ENCODE measurements around the gene PRKCA. TPM values are rescaled to one million over a fixed set of nuclear protein-coding genes. Genes with fewer than 3 reads are reported as not detected.

PRKCA gene
- total and polyA plus RNA-seq, 2 donors (not counting 3 experiments of a cell fraction or from before 2014, with no cell fraction given) = 7.5 to 34.2 TPM

- dilution Hi-C loops (cut with MboI; ENCODE audit: extremely low pct_ligation_motif_present, low sequenced_read_pairs) (no loop called here), intact Hi-C loops (cut with micrococcal nuclease) (no loop called here)
- Histone ChIP-seq H3K9me3 (replicated peaks; ENCODE audit: control insufficient read depth, insufficient read depth, low read length) (no peaks in the 10 kb centered on the region), H3K9me1 (replicated peaks; ENCODE audit: control insufficient read depth, extremely low read depth, insufficient read depth, low read length) (no peaks in the 10 kb centered on the region), H2AFZ (ENCODE audit: low read depth, low read length) (no peak overlapping the region), H3K4me1 (ENCODE audit: control insufficient read depth, extremely low read depth, insufficient read depth, low read length) (no peaks in the 10 kb centered on the region), H3K9ac (replicated peaks; ENCODE audit: extremely low read depth, insufficient read depth, low read length) (no peak overlapping the region), H3K27ac (ENCODE audit: insufficient read depth, low read depth, low read length) (no peak overlapping the region), H3K79me2 (ENCODE audit: control insufficient read depth, insufficient read depth, low read length) (peaks cover 6% of the 10 kb centered on the region), H3K36me3 (ENCODE audit: control insufficient read depth in 2 of 2, extremely low read depth in 1 of 2, insufficient read depth in 2 of 2, low read length in 2 of 2) (no peaks in the 10 kb centered on the region), H3K4me2 (ENCODE audit: insufficient read depth, low read length) (no peak overlapping the region), H3K4me3 (replicated peaks in 1 of 3; ENCODE audit: insufficient read depth in 1 of 3, low read depth in 1 of 3, low read length in 3 of 3) (no peak overlapping the region), H4K20me1 (replicated peaks; ENCODE audit: control insufficient read depth, extremely low read depth, insufficient read depth, low read length) (no peaks in the 10 kb centered on the region), H3K27me3 (ENCODE audit: control insufficient read depth in 2 of 2, insufficient read depth in 2 of 2, low read length in 2 of 2) (no peaks in the 10 kb centered on the region)
- BruUV-seq (replicated peaks) = no TSS peak
- FAIRE-seq = no peak
- TF ChIP-seq POLR2A (IDR thresholded peaks at IDR 0.05; ENCODE audit: low read depth, low read length) (no peak), EZH2 (IDR thresholded peaks at IDR 0.05; ENCODE audit: borderline replicate concordance, low read depth, low read length, severe bottlenecking) (no peak), POLR2AphosphoS5 (IDR thresholded peaks at IDR 0.05; ENCODE audit: insufficient read depth, low read depth, low read length) (no peak), CTCF (IDR thresholded peaks at IDR 0.05; ENCODE audit: extremely low read depth in 1 of 2, insufficient read depth in 1 of 2, low read depth in 1 of 2, low read length in 2 of 2) (no peak), GATA2 (IDR thresholded peaks at IDR 0.05; ENCODE audit: insufficient read depth, insufficient read length, low read depth, low read length) (no peak), JUN (IDR thresholded peaks at IDR 0.05; ENCODE audit: borderline replicate concordance, insufficient read depth, insufficient read length, low read depth) (no peak), MYC (IDR thresholded peaks at IDR 0.05; ENCODE audit: low read depth, low read length) (no peak), MAX (IDR thresholded peaks at IDR 0.05; ENCODE audit: insufficient read depth, insufficient read length) (no peak), FOS (IDR thresholded peaks at IDR 0.05; ENCODE audit: borderline replicate concordance, insufficient read depth, low read length) (no peak)
- ChIA-PET POLR2A (no interaction called here), CTCF (no interaction called here)
- DNase-seq (ENCODE audit: low read depth, low spot score) = no peak
Observed at GRCh38 chr17:66375121-66375520, 72.7 kb downstream of the PRKCA start.

Measured in endothelial cell of umbilical vein (primary cell).